Measurements from ENCODE around the gene PALD1. TPM values are rescaled to one million over a fixed set of nuclear protein-coding genes. Genes with fewer than 3 reads are reported as not detected.
"Not testable (repeated sequence)": the region's sequence is repeated elsewhere in the genome, so short reads cannot be mapped to it uniquely, and the experiment has no call there.

PALD1 gene
- total RNA-seq, 1 donor from 2014 or later, result 4.8 TPM

- no peak for DNase-seq (ENCODE audit: low spot score)
Measured at GRCh38 chr10:70571236-70571635, 92.7 kb downstream of the PALD1 start.

GRCh38 chr10:70571636-70572439 lies 93.3 kb downstream of the PALD1 start:
- DNase-seq (ENCODE audit: low spot score), result no peak

GRCh38 chr10:70573599-70574506 lies 95.3 kb downstream of the PALD1 start:
- no peak for DNase-seq (ENCODE audit: low spot score)

DNA sequence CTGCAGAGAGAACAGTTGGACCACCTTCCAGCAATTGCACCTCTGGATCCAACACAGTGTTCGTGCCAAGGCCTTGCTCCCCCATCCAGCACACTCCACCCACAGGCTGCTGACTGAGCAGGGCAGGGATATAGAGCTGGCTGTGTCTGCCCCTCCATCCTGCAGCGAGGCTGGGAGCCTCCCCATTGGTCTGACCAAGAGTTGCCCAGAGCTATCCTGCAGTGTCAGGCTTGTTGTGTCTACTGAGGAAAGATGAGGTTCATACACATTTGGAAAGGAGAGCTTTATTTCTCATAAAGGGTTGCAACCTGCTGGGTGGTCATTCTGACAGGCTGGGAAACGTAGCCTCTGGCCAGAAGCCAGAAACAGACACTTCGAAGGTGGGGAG lies 96.9 kb downstream of the PALD1 start:
- DNase-seq (ENCODE audit: low spot score), result peak; percentile 44

- peak; percentile 69 for DNase-seq (ENCODE audit: low spot score)
Measured at GRCh38 chr10:70575874-70576802, 97.6 kb downstream of the PALD1 start.

DNA sequence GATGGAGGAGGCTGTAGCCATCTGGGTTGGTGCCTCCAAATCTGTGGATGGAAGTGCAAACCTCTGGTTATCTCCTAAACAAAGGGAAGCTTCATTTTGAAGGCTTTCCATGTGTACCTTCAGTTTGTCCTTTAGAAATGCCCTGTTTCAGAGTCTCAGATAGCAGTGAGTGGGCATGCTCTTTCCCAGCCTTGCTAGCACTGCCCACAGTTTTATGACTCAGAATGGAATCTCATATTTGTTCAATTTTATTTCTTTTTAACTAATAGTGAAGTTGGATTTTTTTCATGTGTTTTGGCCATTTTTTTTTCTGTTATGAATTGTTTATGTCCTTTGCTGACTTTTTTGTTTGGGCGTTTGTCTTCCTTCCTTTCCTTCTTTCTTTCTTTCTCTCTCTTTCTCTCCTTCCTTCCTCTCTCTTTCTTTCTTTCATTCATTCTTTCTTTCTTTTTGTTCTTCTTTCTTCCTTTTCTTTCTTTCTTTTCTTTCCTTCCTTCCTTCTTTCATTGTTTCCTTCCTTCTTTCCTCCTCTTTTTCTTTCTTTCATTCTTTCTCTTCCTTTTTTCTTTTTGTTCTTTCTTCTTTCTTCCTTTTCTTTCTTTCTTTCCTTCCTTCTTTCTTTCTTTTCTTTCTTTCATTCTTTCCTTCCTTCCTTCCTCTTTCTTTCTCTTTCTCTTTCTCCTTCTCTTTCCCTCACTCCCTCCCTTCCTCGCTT lies 98.4 kb downstream of the PALD1 start:
- DNase-seq (ENCODE audit: low spot score), result no peak

DNA sequence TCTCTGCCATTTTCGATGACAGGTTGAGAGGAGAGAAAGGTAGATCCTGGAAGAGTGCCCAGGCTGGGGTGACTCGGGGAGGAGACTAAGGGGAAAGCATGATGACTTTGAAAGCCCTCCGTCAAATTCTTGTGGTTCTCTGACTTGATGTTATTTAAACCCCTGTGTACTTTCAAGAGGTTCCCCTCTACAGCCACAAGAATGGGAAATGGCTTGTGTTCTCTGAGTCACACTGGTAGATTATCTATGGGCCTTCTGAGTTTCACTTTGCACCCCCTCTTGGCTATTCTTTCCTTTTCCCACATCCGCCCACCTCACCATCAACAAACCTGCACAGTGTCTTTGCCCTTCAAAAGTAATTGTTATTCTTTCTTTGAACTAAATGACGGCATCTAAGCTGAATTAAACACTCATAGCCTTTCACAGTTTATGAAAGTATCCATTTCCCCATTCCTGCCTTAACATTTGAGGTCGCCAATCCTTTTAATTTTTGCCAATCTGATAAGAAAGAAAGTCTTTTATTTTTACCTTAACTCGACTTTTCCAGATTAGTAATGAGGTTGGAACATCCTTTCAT lies 99.9 kb downstream of the PALD1 start:
- no peak for DNase-seq (ENCODE audit: low spot score)

- DNase-seq (ENCODE audit: low spot score), result no peak
Measured at GRCh38 chr10:70579234-70580002, 100.9 kb downstream of the PALD1 start.

DNA sequence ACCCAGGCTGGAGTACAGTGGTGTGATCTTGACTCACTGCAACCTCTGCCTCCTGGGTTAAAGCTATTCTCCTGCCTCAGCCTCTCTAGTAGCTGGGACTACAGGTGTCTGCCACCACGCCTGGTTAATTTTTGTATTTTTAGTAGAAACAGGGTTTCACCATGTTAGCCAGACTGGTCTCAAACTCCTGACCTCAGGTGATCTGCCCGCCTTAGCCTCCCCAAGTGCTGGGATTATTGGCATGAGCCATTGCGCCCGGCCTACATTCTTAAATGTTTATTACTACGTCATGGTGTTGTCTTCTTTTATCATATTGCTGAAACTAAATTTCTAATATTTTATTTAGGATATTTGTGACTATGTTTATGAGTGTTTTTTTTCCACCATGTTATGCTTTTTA lies 102.6 kb downstream of the PALD1 start:
- DNase-seq (ENCODE audit: low spot score), result not testable (repeated sequence)

DNA sequence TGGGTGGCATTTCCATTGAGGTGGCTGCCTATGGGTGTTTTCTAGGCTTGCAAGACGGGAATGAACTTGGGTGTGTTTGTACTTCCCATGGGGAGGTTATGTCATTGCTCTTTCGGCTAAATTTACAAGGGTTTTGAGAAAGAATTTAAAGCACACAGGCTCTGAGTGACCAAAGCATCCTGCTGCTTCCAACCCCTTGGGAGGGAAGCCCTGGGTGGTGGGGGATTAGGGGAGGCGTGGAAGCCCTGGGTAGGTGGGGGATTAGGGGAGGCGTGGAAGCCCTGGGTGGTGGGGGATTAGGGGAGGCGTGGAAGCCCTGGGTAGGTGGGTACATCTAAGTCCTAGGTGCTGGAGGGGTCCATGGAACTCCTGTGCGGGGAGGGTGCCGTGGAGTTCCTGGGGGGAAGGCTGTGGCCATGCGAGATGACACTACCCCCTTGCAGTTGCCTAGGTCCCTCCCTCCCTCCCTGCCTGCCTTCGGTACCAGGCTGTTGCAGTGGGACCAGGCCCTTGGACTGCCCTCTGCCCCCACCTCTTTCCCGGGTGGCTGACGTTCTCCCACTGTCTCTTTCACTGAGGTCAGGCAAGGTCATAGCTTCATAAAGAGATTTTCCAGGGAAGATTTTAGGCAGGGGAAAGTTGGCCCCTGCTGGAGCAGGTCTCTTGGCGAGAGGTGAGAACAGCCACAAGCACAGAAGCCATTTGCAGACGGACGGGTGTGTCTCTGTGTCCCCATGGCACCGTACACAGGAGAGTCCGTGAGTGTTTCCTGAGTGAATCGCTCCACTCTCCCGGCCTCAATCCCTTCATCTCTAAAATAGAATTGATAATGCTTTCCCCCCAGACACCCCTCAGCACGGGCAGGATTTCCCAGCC lies 104.5 kb downstream of the PALD1 start:
- no peak for DNase-seq (ENCODE audit: low spot score)

DNA sequence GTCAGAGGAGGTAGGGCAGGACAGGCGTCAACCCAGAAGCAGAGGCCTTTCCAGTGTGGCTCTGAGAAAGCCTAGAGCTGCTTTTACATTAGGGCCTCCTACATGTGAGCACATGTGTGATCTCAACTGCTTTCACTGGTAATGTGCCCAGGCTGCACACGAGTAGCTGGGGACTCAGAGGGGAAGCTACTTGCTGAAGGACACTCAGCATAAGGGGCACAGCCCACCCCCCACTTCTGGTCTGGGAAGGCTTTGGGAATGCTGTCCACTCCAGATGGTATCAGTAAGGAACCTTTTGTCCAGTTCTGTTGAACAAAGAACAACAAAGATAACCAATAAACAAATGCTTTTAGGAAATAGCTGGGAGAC lies 105.1 kb downstream of the PALD1 start:
- no peak for DNase-seq (ENCODE audit: low spot score)

GRCh38 chr10:70584366-70584765 lies 105.8 kb downstream of the PALD1 start:
- DNase-seq (ENCODE audit: low spot score), result no peak

DNA sequence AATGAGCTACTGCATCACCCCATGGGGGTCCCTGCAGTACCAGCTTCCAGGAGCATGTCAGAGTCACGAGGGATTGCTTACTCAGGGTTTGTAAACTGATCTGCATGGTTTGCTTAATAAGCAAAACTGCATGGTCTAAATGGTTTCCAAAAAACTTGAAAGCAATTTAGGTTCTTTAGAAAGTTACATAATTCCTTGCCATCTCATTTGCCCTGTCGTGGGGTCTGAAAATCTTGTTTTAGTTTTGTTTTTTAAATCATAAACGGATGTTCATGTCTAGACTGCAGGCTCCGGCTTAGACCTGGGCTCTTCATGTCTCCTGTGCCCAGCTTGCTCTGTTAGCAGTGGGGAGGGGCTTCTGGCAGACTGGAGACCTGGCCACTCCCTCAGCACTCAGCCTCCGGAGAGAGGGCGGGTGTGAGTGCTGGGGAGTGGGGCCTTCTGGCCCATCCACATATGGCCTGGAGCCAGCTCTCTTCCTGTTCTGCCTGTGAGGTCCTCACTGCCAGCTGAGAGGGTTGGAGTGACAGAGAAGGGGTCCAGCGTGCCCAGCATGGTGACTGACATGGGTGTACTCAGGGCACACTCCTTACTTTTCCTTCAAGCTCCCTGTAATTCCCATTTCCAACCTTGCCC lies 106.5 kb downstream of the PALD1 start:
- peak; percentile 79 for DNase-seq (ENCODE audit: low spot score)

DNA sequence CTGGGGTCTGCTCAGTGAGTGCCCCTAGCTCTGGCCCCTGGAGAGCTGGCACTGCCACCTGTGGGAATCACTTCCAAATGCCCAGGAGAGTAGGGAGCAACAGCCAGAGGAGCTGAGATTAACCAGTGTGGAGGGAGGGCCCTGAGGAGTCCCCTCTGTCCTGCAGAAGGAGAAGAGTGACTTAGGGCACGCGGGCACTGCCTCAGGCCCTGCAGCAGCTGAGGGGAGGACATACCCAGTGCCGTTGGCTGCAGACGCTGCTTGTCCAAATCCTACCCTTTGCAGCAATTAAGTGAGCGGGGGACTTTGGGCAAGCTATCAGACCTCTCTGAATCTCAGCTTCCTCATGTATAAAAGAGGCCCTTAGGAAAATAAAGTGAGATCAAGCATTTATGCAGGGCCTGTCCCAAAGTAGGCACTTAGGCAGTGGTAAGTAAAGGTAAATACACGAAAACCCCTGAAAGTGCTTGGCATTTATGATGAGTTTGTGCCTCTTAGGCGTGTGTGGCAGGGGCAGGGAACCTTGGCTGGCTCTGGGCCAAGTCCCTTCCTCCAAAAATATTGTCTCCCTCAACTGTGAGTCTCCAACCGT lies 107.1 kb downstream of the PALD1 start:
- no peak for DNase-seq (ENCODE audit: low spot score)

GRCh38 chr10:70586348-70586930 lies 107.9 kb downstream of the PALD1 start:
- DNase-seq (ENCODE audit: low spot score), result no peak

GRCh38 chr10:70587045-70587658 lies 108.6 kb downstream of the PALD1 start:
- DNase-seq (ENCODE audit: low spot score), result no peak

GRCh38 chr10:70588255-70588654 lies 109.7 kb downstream of the PALD1 start:
- no peak for DNase-seq (ENCODE audit: low spot score)

Data from umbilical cord (tissue), 2 donors.